OCI-LY7 (cell line): ENCODE data around the gene IGFN1. TPM values are rescaled to one million over a fixed set of nuclear protein-coding genes. Genes with fewer than 3 reads are reported as not detected.

Experiments used
- BruUV-seq: library from RNA; stranded (reverse); fragments of 400-500 nt; replicated peaks from 2 replicates; lab custom pipeline; 2021; lab: Mats Ljungman, UMichigan
- CTCF ChIA-PET: fragments of 300-600 bp; sonication (Branson Sonifier 250); formaldehyde crosslinking; loops from one replicate; lab custom pipeline; 2022; ENCODE audit warnings: antibody characterized with exemption; ENCODE audit not compliant: unreplicated experiment; lab: Charles Lee
- POLR2A ChIA-PET: fragments of 300-600 bp; sonication (Branson Sonifier 250); formaldehyde crosslinking; loops from one replicate; lab custom pipeline; 2022; ENCODE audit warnings: antibody characterized with exemption; lab: Charles Lee
- DNase-seq: peaks from one replicate; pipeline ENCODE4 v3.0.0-alpha.2; 2015; ENCODE audit warnings: low spot score
- H2AFZ ChIP-seq: fragments of 200-600 bp; sonication (generic), shearing (Covaris generic); 2 replicates; pipeline ENCODE4 v1.6.1; 2014; ENCODE audit warnings: mild to moderate bottlenecking, antibody characterized with exemption, low read length, moderate library complexity
- H3K27ac ChIP-seq: fragments of 200-600 bp; sonication (generic); 2 replicates; pipeline ENCODE4 v1.5.1; 2014; ENCODE audit warnings: mixed run types, low read depth, mild to moderate bottlenecking, moderate library complexity, low read length, inconsistent platforms; ENCODE audit not compliant: poor library complexity, severe bottlenecking
- H3K36me3 ChIP-seq: fragments of 200-600 bp; sonication (generic); 2 replicates; pipeline ENCODE4 v1.6.1; 2014; ENCODE audit warnings: mild to moderate bottlenecking, antibody characterized with exemption, low read length, moderate library complexity, mixed read lengths; ENCODE audit not compliant: insufficient read depth
- H3K4me1 ChIP-seq: fragments of 200-600 bp; sonication (generic); 2 replicates; pipeline ENCODE4 v1.5.1; 2014; ENCODE audit warnings: mild to moderate bottlenecking, low read length; ENCODE audit not compliant: insufficient read depth, poor library complexity, severe bottlenecking
- H3K4me2 ChIP-seq: fragments of 200-600 bp; sonication (generic); 2 replicates; pipeline ENCODE4 v1.6.1; 2014; ENCODE audit warnings: mild to moderate bottlenecking, low read length
- H3K4me3 ChIP-seq: fragments of 200-600 bp; sonication (generic); 2 replicates; pipeline ENCODE4 v1.5.1; 2014; ENCODE audit warnings: mild to moderate bottlenecking, low read depth, low read length; ENCODE audit not compliant: poor library complexity, severe bottlenecking
- H3K79me2 ChIP-seq: fragments of 200-600 bp; sonication (generic); 2 replicates; pipeline ENCODE4 v1.6.1; 2016; ENCODE audit warnings: low read depth, mild to moderate bottlenecking, low read length, moderate library complexity, mixed read lengths; ENCODE audit not compliant: insufficient read depth
- H3K9me2 ChIP-seq: fragments of 200-600 bp; sonication (generic); 2 replicates; pipeline ENCODE4 v1.6.1; 2016; ENCODE audit warnings: mild to moderate bottlenecking, low read length, mixed read lengths; ENCODE audit not compliant: insufficient read depth
- H3K9me3 ChIP-seq: fragments of 200-600 bp; sonication (generic); 2 replicates; pipeline ENCODE4 v1.6.1; 2014; ENCODE audit warnings: mild to moderate bottlenecking, mixed run types, low read length, mixed read lengths
- H4K20me1 ChIP-seq: fragments of 200-600 bp; sonication (generic); 2 replicates; pipeline ENCODE4 v1.6.1; 2014; ENCODE audit warnings: mild to moderate bottlenecking, antibody characterized with exemption, low read length, moderate library complexity, mixed read lengths; ENCODE audit not compliant: insufficient read depth
- CTCF ChIP-seq: fragments of 200-600 bp; sonication (generic); conservative IDR thresholded peaks from 2 replicates; pipeline ENCODE4 v1.5.1; 2014; ENCODE audit warnings: mild to moderate bottlenecking, antibody characterized with exemption, low read length, moderate library complexity, mixed read lengths
- EZH2phosphoT487 ChIP-seq: fragments of 200-600 bp; sonication (generic); IDR thresholded peaks from 2 replicates; pipeline ENCODE4 v1.6.1; 2018; ENCODE audit warnings: low read depth, borderline replicate concordance, mild to moderate bottlenecking, mixed run types, antibody characterized with exemption, low read length, moderate library complexity, mixed read lengths
- intact Hi-C: fragments of 100-400 bp; cut with micrococcal nuclease; formaldehyde crosslinking; loops from one replicate; pipeline ENCODE4 v1.10.0; 2022; ENCODE audit not compliant: unreplicated experiment
- total RNA-seq, 2 experiments: library from RNA; depleted of rRNA in 1 of 2; stranded (reverse); fragments of >200 nt in 1 of 2; shearing (Covaris generic) in 1 of 2; gene quantifications; 2 replicates each; pipeline ENCODE4 v1.2.3, GENCODE V29; 2014 to 2022

The IGFN1 gene
- total RNA-seq, 2 experiments from 2014 or later: not detected

- no peaks in the 10 kb centered on the region for H3K9me3 ChIP-seq
- CTCF ChIA-PET: no interaction called here
- no peaks in the 10 kb centered on the region for H3K4me1 ChIP-seq
- POLR2A ChIA-PET: no interaction called here
- H2AFZ ChIP-seq: no peak overlapping the region
- H3K36me3 ChIP-seq: no peaks in the 10 kb centered on the region
- intact Hi-C loops: no loop called here
- BruUV-seq: no TSS peak
- H3K4me3 ChIP-seq: no peak overlapping the region
- H3K4me2 ChIP-seq: no peak overlapping the region
- H3K27ac ChIP-seq: no peak overlapping the region
- no peaks in the 10 kb centered on the region for H3K79me2 ChIP-seq
- no peaks in the 10 kb centered on the region for H4K20me1 ChIP-seq
- no peaks in the 10 kb centered on the region for H3K9me2 ChIP-seq
- no peak for DNase-seq
- no peak for TF ChIP-seq CTCF
- no peak for TF ChIP-seq EZH2phosphoT487
Measured at GRCh38 chr1:201261771-201262547, 71.3 kb downstream of the IGFN1 start.

GRCh38 chr1:201262963-201263608 lies 72.5 kb downstream of the IGFN1 start:
- no peak for DNase-seq

More at GRCh38 chr1:201262963-201263608, 72.5 kb downstream of the IGFN1 start:
- TF ChIP-seq CTCF (no peak), EZH2phosphoT487 (no peak)
- Histone ChIP-seq H3K27ac (no peak overlapping the region), H3K36me3 (no peaks in the 10 kb centered on the region), H4K20me1 (no peaks in the 10 kb centered on the region), H3K4me3 (no peak overlapping the region), H3K4me1 (no peaks in the 10 kb centered on the region), H3K4me2 (no peak overlapping the region), H3K79me2 (no peaks in the 10 kb centered on the region), H3K9me2 (no peaks in the 10 kb centered on the region), H2AFZ (no peak overlapping the region), H3K9me3 (no peaks in the 10 kb centered on the region)
- no TSS peak for BruUV-seq
- ChIA-PET POLR2A (no interaction called here), CTCF (no interaction called here)
- intact Hi-C loops: no loop called here
